ENCODE data around the gene ZCCHC2.

Gene ZCCHC2

GRCh38 chr18:62610701-62611411, 88.0 kb downstream of the ZCCHC2 start:
- no peak for FAIRE-seq

GRCh38 chr18:62611453-62612288, 88.8 kb downstream of the ZCCHC2 start:
- FAIRE-seq, result no peak

GRCh38 chr18:62612289-62612645, 89.4 kb downstream of the ZCCHC2 start:
- no peak for FAIRE-seq

- FAIRE-seq, result no peak
These were observed 90.0 kb downstream of the ZCCHC2 start for GRCh38 chr18:62612776-62613175.

- no peak for FAIRE-seq
These were observed 91.7 kb downstream of the ZCCHC2 start for GRCh38 chr18:62614494-62614893.

- FAIRE-seq, result no peak
These were observed 93.5 kb downstream of the ZCCHC2 start for GRCh38 chr18:62616331-62616805.

- FAIRE-seq, result no peak
These were observed 95.2 kb downstream of the ZCCHC2 start for GRCh38 chr18:62617793-62618591.

- FAIRE-seq, result no peak
These were observed 95.9 kb downstream of the ZCCHC2 start for GRCh38 chr18:62618735-62619134.

- FAIRE-seq, result no peak
These were observed 98.7 kb downstream of the ZCCHC2 start for GRCh38 chr18:62621546-62621945.

- no peak for FAIRE-seq
These were observed 102.2 kb downstream of the ZCCHC2 start for GRCh38 chr18:62625019-62625418.
